Caco-2 (cell line): ENCODE data around the gene CD34. TPM values are rescaled to one million over a fixed set of nuclear protein-coding genes. Genes with fewer than 3 reads are reported as not detected.

Source experiments
- Bru-seq: library from RNA; stranded (reverse); fragments of 400-500 nt; gene quantifications from one replicate; lab custom pipeline; 2021; lab: Mats Ljungman, UMichigan
- BruChase-seq, 2 experiments: library from RNA; stranded (reverse); fragments of 400-500 nt; gene quantifications; one replicate each; lab custom pipeline; 2021; lab: Mats Ljungman, UMichigan
- BruUV-seq: library from RNA; stranded (reverse); fragments of 400-500 nt; replicated peaks from 2 replicates; lab custom pipeline; 2021; lab: Mats Ljungman, UMichigan
- CTCF ChIA-PET: fragments of 300-600 bp; sonication (Branson Sonifier 250); formaldehyde crosslinking; loops from one replicate; lab custom pipeline; 2022; ENCODE audit warnings: antibody characterized with exemption; lab: Charles Lee
- POLR2A ChIA-PET: fragments of 300-600 bp; sonication (Branson Sonifier 250); formaldehyde crosslinking; loops from one replicate; lab custom pipeline; 2022; ENCODE audit warnings: antibody characterized with exemption; lab: Charles Lee
- DNase-seq, 2 experiments: peaks; one replicate each; pipeline versions ENCODE4 v3.0.0 to v3.0.0-alpha.2; 2020 to 2022
- H3K27me3 ChIP-seq: replicated peaks from 2 replicates; pipeline ENCODE4 v1.6.0; 2011; ENCODE audit warnings: low read length; ENCODE audit not compliant: control insufficient read depth, insufficient read depth
- H3K36me3 ChIP-seq: 2 replicates; pipeline ENCODE4 v1.5.1; 2011; ENCODE audit warnings: low read length; ENCODE audit not compliant: control insufficient read depth, insufficient read depth
- H3K4me1 ChIP-seq: fragments of 250-450 bp; sonication (Bioruptor Pico); 2 replicates; pipeline ENCODE4 v1.5.1; 2020; ENCODE audit warnings: mild to moderate bottlenecking
- H3K4me3 ChIP-seq: 2 replicates; pipeline ENCODE4 v1.5.1; 2011; ENCODE audit warnings: low read depth, mild to moderate bottlenecking, control low read depth, low read length
- H3K9me3 ChIP-seq: fragments of 250-450 bp; sonication (Bioruptor Pico); 2 replicates; pipeline ENCODE4 v1.5.1; 2020; ENCODE audit warnings: mild to moderate bottlenecking, moderate library complexity
- H3K27ac Mint-ChIP-seq: one replicate; pipeline ENCODE4 v1.8.0; 2022; ENCODE audit warnings: mixed read lengths; ENCODE audit not compliant: unreplicated experiment
- H3K27me3 Mint-ChIP-seq: one replicate; pipeline ENCODE4 v1.8.0; 2022; ENCODE audit warnings: mixed read lengths; ENCODE audit not compliant: insufficient read depth, unreplicated experiment
- H3K36me3 Mint-ChIP-seq: one replicate; pipeline ENCODE4 v1.8.0; 2022; ENCODE audit warnings: mild to moderate bottlenecking, mixed read lengths; ENCODE audit not compliant: insufficient read depth, unreplicated experiment
- H3K4me1 Mint-ChIP-seq: one replicate; pipeline ENCODE4 v1.8.0; 2022; ENCODE audit warnings: low read depth, mixed read lengths; ENCODE audit not compliant: unreplicated experiment
- H3K4me3 Mint-ChIP-seq: one replicate; pipeline ENCODE4 v1.8.0; 2022; ENCODE audit warnings: mild to moderate bottlenecking, moderate library complexity, mixed read lengths; ENCODE audit not compliant: unreplicated experiment
- H3K9me3 Mint-ChIP-seq: one replicate; pipeline ENCODE4 v1.8.0; 2022; ENCODE audit warnings: mixed read lengths; ENCODE audit not compliant: unreplicated experiment
- CTCF ChIP-seq, 2 experiments: fragments of 200-600 bp in 1 of 2; IDR thresholded peaks; 1 replicate in 1 of 2; 2 replicates in 1 of 2; pipeline versions ENCODE4 v1.5.1 to v1.8.0; 2011 to 2022; ENCODE audit warnings: antibody characterized with exemption in 1 of 2, control low read depth in 1 of 2, inconsistent platforms in 1 of 2, low read depth in 1 of 2, low read length in 1 of 2, mild to moderate bottlenecking in 1 of 2, moderate library complexity in 1 of 2; ENCODE audit not compliant: insufficient read depth in 1 of 2, severe bottlenecking in 1 of 2, unreplicated experiment in 1 of 2
- intact Hi-C: fragments of 100-400 bp; cut with micrococcal nuclease; formaldehyde crosslinking; loops from one replicate; pipeline ENCODE4 v1.10.0; 2022; ENCODE audit not compliant: unreplicated experiment
- long read RNA-seq: library from polyadenylated mRNA; stranded (forward); transcript quantifications from one replicate; pipeline ENCODE4 v2.0.0, GENCODE V29; 2022
- total RNA-seq: library from RNA; stranded (reverse); gene quantifications from 2 replicates; pipeline ENCODE4 v1.2.3, GENCODE V29; 2022

Gene CD34
- total RNA-seq: not detected in 2 replicates
- percentile 3 among the genes with signal in this experiment for Bru-seq, nascent RNA
- percentile 6 among the genes with signal in this experiment for BruChase-seq, experiment 1, labeled RNA remaining after a 2-hour chase
- BruChase-seq, experiment 2, labeled RNA remaining after a 6-hour chase: percentile 3 among the genes with signal in this experiment
- long read RNA-seq: 0 reads

- Histone ChIP-seq H3K27me3 (no peaks in the 10 kb centered on the region; the same call in 1 of the 2 replicates), H3K9me3 (no peaks in the 10 kb centered on the region), H3K4me3 (peak within 1 kb of the TSS; percentile 25), H3K36me3 (no peaks in the 10 kb centered on the region), H3K4me1 (no peaks in the 10 kb centered on the region)
- BruUV-seq: no TSS peak
- DNase-seq: no peak
- peaks cover 8% of the 10 kb centered on the region for H3K4me1 Mint-ChIP-seq
- H3K27me3 Mint-ChIP-seq: peaks cover 4% of the 10 kb centered on the region
- no peaks in the 10 kb centered on the region for H3K9me3 Mint-ChIP-seq
- TF ChIP-seq CTCF (IDR thresholded peaks at IDR 0.05; ENCODE audit: insufficient read depth in 1 of 2, low read depth in 1 of 2, low read length in 1 of 2, severe bottlenecking in 1 of 2, unreplicated experiment in 1 of 2): no peak
- intact Hi-C loops: no loop called here
- peak within 1 kb of the TSS; percentile 63 for H3K4me3 Mint-ChIP-seq
- no peaks in the 10 kb centered on the region for H3K36me3 Mint-ChIP-seq
- POLR2A ChIA-PET: no interaction called here
- CTCF ChIA-PET: interaction anchor here (0.7 to 1.4 kb wide), 2 partner anchors 13 to 26 kb away, joined by 3 to 4 read pairs; no protein-coding TSS in a partner anchor
- no peak within 1 kb of the TSS for H3K27ac Mint-ChIP-seq
Observed at GRCh38 chr1:207910591-207911354, at the start of gene CD34. Gene CD34, minus strand, starts transcription at chr1:207911125. Its CDS starts 45 bp downstream, at chr1:207911080.

GRCh38 chr1:207960346-207960745, 49.4 kb upstream of the CD34 start:
- Mint-ChIP-seq H3K27me3 (peaks cover 4% of the 10 kb centered on the region), H3K4me3 (no peak overlapping the region)

More at GRCh38 chr1:207960346-207960745, 49.4 kb upstream of the CD34 start:
- no peaks in the 10 kb centered on the region for H3K27me3 ChIP-seq
- Mint-ChIP-seq H3K27ac (no peak overlapping the region), H3K9me3 (no peaks in the 10 kb centered on the region), H3K4me1 (no peaks in the 10 kb centered on the region), H3K36me3 (no peaks in the 10 kb centered on the region)
- H3K9me3 ChIP-seq: no peaks in the 10 kb centered on the region
- peaks cover 10% of the 10 kb centered on the region; the same call in 1 of the 2 replicates for H3K4me1 ChIP-seq
- CTCF ChIA-PET: no interaction called here
- no TSS peak for BruUV-seq
- POLR2A ChIA-PET: no interaction called here
- H3K4me3 ChIP-seq: no peak overlapping the region
- DNase-seq: no peak
- intact Hi-C loops: no loop called here
- H3K36me3 ChIP-seq: no peaks in the 10 kb centered on the region
- no peak for TF ChIP-seq CTCF (IDR thresholded peaks at IDR 0.05; ENCODE audit: insufficient read depth in 1 of 2, low read depth in 1 of 2, low read length in 1 of 2, severe bottlenecking in 1 of 2, unreplicated experiment in 1 of 2)
